HUDEP-2 (cell line): Measurements from ENCODE around the gene KCNMA1.
A peak's percentile ranks its signal among the peaks of the same experiment; 100 is the strongest.

ENCODE experiments used
- DNase-seq, 76 experiments: peaks; one replicate each; lab custom pipeline; 2025; ENCODE audit not compliant: unreplicated experiment in 76 of 76; lab: John Stamatoyannopoulos, UW

Gene KCNMA1

GRCh38 chr10:77114181-77114821 is 523.3 kb downstream of the KCNMA1 start:
- DNase-seq: no peak

GRCh38 chr10:77111611-77112550 is 525.7 kb downstream of the KCNMA1 start:
- DNase-seq: peak in 14 of 76 experiments; percentile 1 to 36 (median 8)

- no peak for DNase-seq
Observed at GRCh38 chr10:77110757-77111156, 526.9 kb downstream of the KCNMA1 start.

GRCh38 chr10:77109351-77109994 is 528.1 kb downstream of the KCNMA1 start:
- no peak for DNase-seq

GRCh38 chr10:77106676-77107075 is 530.9 kb downstream of the KCNMA1 start:
- no peak for DNase-seq

GRCh38 chr10:77105761-77106221 is 531.8 kb downstream of the KCNMA1 start:
- DNase-seq: no peak

GRCh38 chr10:77104459-77104980 is 533.1 kb downstream of the KCNMA1 start:
- no peak for DNase-seq

- no peak for DNase-seq
Observed at GRCh38 chr10:77103213-77103612, 534.4 kb downstream of the KCNMA1 start.

GRCh38 chr10:77101341-77101740 is 536.3 kb downstream of the KCNMA1 start:
- DNase-seq: no peak

- no peak for DNase-seq
Observed at GRCh38 chr10:77099136-77099535, 538.5 kb downstream of the KCNMA1 start.

GRCh38 chr10:77097625-77098024 is 540.0 kb downstream of the KCNMA1 start:
- DNase-seq: no peak

- DNase-seq: no peak
Observed at GRCh38 chr10:77093126-77093525, 544.5 kb downstream of the KCNMA1 start.

GRCh38 chr10:77091597-77092165 is 545.9 kb downstream of the KCNMA1 start:
- no peak for DNase-seq

GRCh38 chr10:77090381-77091356 is 546.9 kb downstream of the KCNMA1 start:
- no peak for DNase-seq

GRCh38 chr10:77087366-77087765 is 550.2 kb downstream of the KCNMA1 start:
- no peak for DNase-seq

- no peak for DNase-seq
Observed at GRCh38 chr10:77086081-77086480, 551.5 kb downstream of the KCNMA1 start.

GRCh38 chr10:77085344-77085743 is 552.3 kb downstream of the KCNMA1 start:
- DNase-seq: no peak

GRCh38 chr10:77084431-77085144 is 553.0 kb downstream of the KCNMA1 start:
- DNase-seq: no peak
